Measurements from ENCODE around the gene NOTUM.
"Not testable (repeated sequence)": the region's sequence is repeated elsewhere in the genome, so short reads cannot be mapped to it uniquely, and the experiment has no call there.

The NOTUM gene

GRCh38 chr17:81958633-81959342 is 2.2 kb downstream of the NOTUM start:
- Mint-ChIP-seq H3K27ac (no peak overlapping the region), H3K36me3 (ENCODE audit: low read depth) (no peaks in the 10 kb centered on the region)

GRCh38 chr17:81957691-81958432 is 3.1 kb downstream of the NOTUM start:
- H3K27me3 Mint-ChIP-seq, result peaks cover 20% of the 10 kb centered on the region
- H3K36me3 Mint-ChIP-seq (ENCODE audit: low read depth), result no peaks in the 10 kb centered on the region
- no peak overlapping the region for H3K4me3 Mint-ChIP-seq
- H3K27ac Mint-ChIP-seq, result no peak overlapping the region
- no peaks in the 10 kb centered on the region for H3K9me3 Mint-ChIP-seq
- H3K4me1 Mint-ChIP-seq (ENCODE audit: low read depth), result no peaks in the 10 kb centered on the region

More at GRCh38 chr17:81958633-81959342, 2.2 kb downstream of the NOTUM start:
- no peaks in the 10 kb centered on the region for H3K4me1 Mint-ChIP-seq (ENCODE audit: low read depth)
- no peaks in the 10 kb centered on the region for H3K9me3 Mint-ChIP-seq
- peaks cover 24% of the 10 kb centered on the region for H3K27me3 Mint-ChIP-seq
- H3K4me3 Mint-ChIP-seq, result peak overlapping the region; percentile 26

GRCh38 chr17:81956607-81957589 is 4.1 kb downstream of the NOTUM start:
- Mint-ChIP-seq H3K4me1 (ENCODE audit: low read depth) (no peaks in the 10 kb centered on the region), H3K4me3 (no peak overlapping the region), H3K36me3 (ENCODE audit: low read depth) (no peaks in the 10 kb centered on the region), H3K9me3 (no peaks in the 10 kb centered on the region), H3K27me3 (peaks cover 12% of the 10 kb centered on the region), H3K27ac (no peak overlapping the region)

GRCh38 chr17:81955756-81956544 is 5.0 kb downstream of the NOTUM start:
- Mint-ChIP-seq H3K27ac (no peak overlapping the region), H3K9me3 (no peaks in the 10 kb centered on the region), H3K27me3 (peaks cover 12% of the 10 kb centered on the region), H3K4me1 (ENCODE audit: low read depth) (no peaks in the 10 kb centered on the region), H3K36me3 (ENCODE audit: low read depth) (no peaks in the 10 kb centered on the region), H3K4me3 (no peak overlapping the region)

- H3K27ac Mint-ChIP-seq, result peak overlapping the region; percentile 52
- no peaks in the 10 kb centered on the region for H3K4me1 Mint-ChIP-seq (ENCODE audit: low read depth)
- H3K27me3 Mint-ChIP-seq, result peaks cover 12% of the 10 kb centered on the region
- no peak overlapping the region for H3K4me3 Mint-ChIP-seq
- no peaks in the 10 kb centered on the region for H3K9me3 Mint-ChIP-seq
- H3K36me3 Mint-ChIP-seq (ENCODE audit: low read depth), result no peaks in the 10 kb centered on the region
Measured at GRCh38 chr17:81955058-81955681, 5.8 kb downstream of the NOTUM start.

GRCh38 chr17:81954131-81955057 is 6.6 kb downstream of the NOTUM start:
- H3K9me3 Mint-ChIP-seq, result no peaks in the 10 kb centered on the region
- H3K36me3 Mint-ChIP-seq (ENCODE audit: low read depth), result no peaks in the 10 kb centered on the region
- H3K27me3 Mint-ChIP-seq, result peaks cover 12% of the 10 kb centered on the region
- no peak overlapping the region for H3K4me3 Mint-ChIP-seq
- H3K27ac Mint-ChIP-seq, result peak overlapping the region; percentile 52
- no peaks in the 10 kb centered on the region for H3K4me1 Mint-ChIP-seq (ENCODE audit: low read depth)

GRCh38 chr17:81953443-81953842 is 7.5 kb downstream of the NOTUM start:
- not testable (repeated sequence) for H3K27me3 Mint-ChIP-seq; H3K9me3 Mint-ChIP-seq; H3K36me3 Mint-ChIP-seq (ENCODE audit: low read depth); H3K27ac Mint-ChIP-seq; H3K4me3 Mint-ChIP-seq; H3K4me1 Mint-ChIP-seq (ENCODE audit: low read depth)

GRCh38 chr17:81952792-81953228 is 8.2 kb downstream of the NOTUM start:
- Mint-ChIP-seq H3K9me3 (no peaks in the 10 kb centered on the region), H3K36me3 (ENCODE audit: low read depth) (no peaks in the 10 kb centered on the region), H3K27me3 (peaks cover under 1% of the 10 kb centered on the region), H3K4me3 (no peak overlapping the region), H3K27ac (no peak overlapping the region), H3K4me1 (ENCODE audit: low read depth) (no peaks in the 10 kb centered on the region)

GRCh38 chr17:81951785-81952684 is 9.0 kb downstream of the NOTUM start:
- Mint-ChIP-seq H3K4me3 (no peak overlapping the region), H3K27ac (no peak overlapping the region), H3K4me1 (ENCODE audit: low read depth) (no peaks in the 10 kb centered on the region), H3K9me3 (no peaks in the 10 kb centered on the region), H3K36me3 (ENCODE audit: low read depth) (no peaks in the 10 kb centered on the region), H3K27me3 (no peaks in the 10 kb centered on the region)

- no peaks in the 10 kb centered on the region for H3K9me3 Mint-ChIP-seq
- no peaks in the 10 kb centered on the region for H3K27me3 Mint-ChIP-seq
- H3K36me3 Mint-ChIP-seq (ENCODE audit: low read depth), result no peaks in the 10 kb centered on the region
- no peak overlapping the region for H3K27ac Mint-ChIP-seq
- H3K4me3 Mint-ChIP-seq, result no peak overlapping the region
- H3K4me1 Mint-ChIP-seq (ENCODE audit: low read depth), result no peaks in the 10 kb centered on the region
Measured at GRCh38 chr17:81950501-81950900, 10.5 kb downstream of the NOTUM start.

GRCh38 chr17:81948635-81949378 is 12.2 kb downstream of the NOTUM start:
- Mint-ChIP-seq H3K27me3 (no peaks in the 10 kb centered on the region), H3K36me3 (ENCODE audit: low read depth) (no peaks in the 10 kb centered on the region), H3K27ac (no peak overlapping the region), H3K4me1 (ENCODE audit: low read depth) (no peaks in the 10 kb centered on the region), H3K9me3 (no peaks in the 10 kb centered on the region), H3K4me3 (no peak overlapping the region)

GRCh38 chr17:81947189-81947588 is 13.8 kb downstream of the NOTUM start, which contains the start of gene MYADML2:
TSS of gene MYADML2 (minus strand) at chr17:81947233. CDS start at chr17:81941741, 5,492 bp downstream.
- no peaks in the 10 kb centered on the region for H3K36me3 Mint-ChIP-seq (ENCODE audit: low read depth)
- H3K27ac Mint-ChIP-seq, result no peak within 1 kb of the TSS
- no peaks in the 10 kb centered on the region for H3K4me1 Mint-ChIP-seq (ENCODE audit: low read depth)
- H3K4me3 Mint-ChIP-seq, result no peak within 1 kb of the TSS
- no peaks in the 10 kb centered on the region for H3K27me3 Mint-ChIP-seq
- no peaks in the 10 kb centered on the region for H3K9me3 Mint-ChIP-seq

Data from stimulated activated naive CD8-positive, alpha-beta T cell treated with anti-CD3 and anti-CD28 coated beads, Interleukin-15, Interleukin-2, amounts not matched to agents 100 ng/mL and 50 ng/mL, for 24 hours (primary cell).